H1 (cell line): ENCODE measurements around the gene RNF39. TPM values are rescaled to one million over a fixed set of nuclear protein-coding genes. Genes with fewer than 3 reads are reported as not detected.

Experiments
- CBX5 ChIP-seq: fragments of 300-800, 300-1000 bp; sonication (generic); IDR thresholded peaks from 2 replicates; pipeline ENCODE4 v1.7.1; 2016; ENCODE audit warnings: antibody characterized with exemption, low read length, low read depth
- EZH2 ChIP-seq: fragments of 200-600 bp; sonication (generic); IDR thresholded peaks from 2 replicates; pipeline ENCODE4 v1.7.1; 2012; ENCODE audit warnings: low read depth, mild to moderate bottlenecking, moderate library complexity, low read length, inconsistent platforms; ENCODE audit not compliant: severe bottlenecking
- TCF12 ChIP-seq: IDR thresholded peaks from 2 replicates; pipeline ENCODE4 v1.6.1; 2011; ENCODE audit warnings: low read depth, mild to moderate bottlenecking, low read length
- TEAD4 ChIP-seq: IDR thresholded peaks from 2 replicates; pipeline ENCODE4 v1.6.1; 2012; ENCODE audit warnings: low read depth, low read length, inconsistent platforms, mixed read lengths
- polyA plus RNA-seq, 7 experiments: library from polyadenylated mRNA; depleted of rRNA in 3 of 7; stranded (reverse) in 5 of 7; unstranded in 2 of 7; fragments of >200 nt in 5 of 7; fragments of 200-250 nt in 2 of 7; gene quantifications; 1 replicate in 5 of 7; 2 replicates in 1 of 7; 4 replicates in 1 of 7; pipeline versions ENCODE4 v1.2.1 to v1.2.3, GENCODE V29; 2011 to 2013; ENCODE audit warnings: missing spikeins in 2 of 7, mixed read lengths in 2 of 7
- total RNA-seq: library from RNA; stranded (reverse); fragmentation: NEBNext Ultra II Directional; extraction: Animal tissue kit (Norgen Biotek cat#: 25700); gene quantifications from 2 replicates; pipeline ENCODE4 v1.2.1, GENCODE V29; 2021

Gene RNF39
- total and polyA plus RNA-seq, 2 of the 8 experiments (the other 6 are each of a cell fraction or from before 2014, with no cell fraction given): 1.4 to 2.3 TPM

DNA sequence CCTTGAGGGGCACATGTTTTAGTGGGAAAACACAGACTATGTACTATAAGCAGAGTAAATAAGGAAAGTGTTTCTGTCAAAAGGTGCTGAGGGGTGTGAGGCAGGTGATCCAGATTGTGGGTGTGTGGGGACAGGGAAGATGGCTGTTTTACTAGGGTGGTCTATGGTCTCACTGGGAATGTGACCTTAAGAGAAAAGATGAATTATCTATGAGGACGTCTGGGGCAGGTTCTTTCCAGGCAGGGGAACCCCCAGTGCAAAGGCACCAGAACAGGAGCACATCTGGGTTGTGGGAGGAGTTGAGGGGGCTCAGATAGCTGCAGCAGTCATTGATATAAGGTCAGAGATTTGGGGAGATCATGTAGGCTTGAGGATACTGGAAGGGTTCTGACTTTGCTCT lies 32.7 kb downstream of the RNF39 start (continued):
- TF ChIP-seq EZH2: no peak
- no peak for TF ChIP-seq CBX5
- no peak for TF ChIP-seq TCF12
- no peak for TF ChIP-seq TEAD4
